GM12801 (cell line): ENCODE measurements around the gene IMP3.

Experiments used
- TF ChIP-seq, protein P1 (sequence below): IDR thresholded peaks from one replicate; pipeline ENCODE4 v1.5.1; 2011; ENCODE audit warnings: control low read depth; ENCODE audit not compliant: insufficient read length; ENCODE audit errors: extremely low read depth

The IMP3 gene

DNA sequence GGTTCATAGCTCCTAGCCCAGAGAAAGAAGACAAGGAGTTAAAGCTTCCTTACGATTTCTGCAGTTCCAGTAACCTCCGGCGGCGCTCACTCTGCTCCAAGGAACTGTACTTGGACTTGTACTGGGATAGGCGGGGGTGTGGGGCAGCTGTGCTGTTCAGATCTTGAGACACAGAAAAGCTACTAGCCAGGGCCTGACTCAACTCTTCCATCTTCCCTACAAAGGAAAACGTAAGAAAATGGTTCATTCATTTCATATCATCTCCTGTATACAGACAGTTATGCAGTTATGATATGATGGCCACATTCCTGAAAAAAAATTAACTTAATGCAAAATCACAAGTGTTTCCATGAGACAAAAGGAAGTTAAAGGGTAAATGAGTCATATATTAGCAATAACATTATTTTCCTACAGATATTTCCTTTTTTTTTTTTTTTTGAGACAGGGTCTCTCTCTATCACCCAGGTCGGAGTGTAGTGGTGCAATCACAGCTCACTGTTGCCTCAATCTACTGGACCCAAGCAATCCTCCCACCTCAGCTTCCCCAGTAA, 19.1 kb downstream of the IMP3 start:
- TF ChIP-seq, protein P1, sequence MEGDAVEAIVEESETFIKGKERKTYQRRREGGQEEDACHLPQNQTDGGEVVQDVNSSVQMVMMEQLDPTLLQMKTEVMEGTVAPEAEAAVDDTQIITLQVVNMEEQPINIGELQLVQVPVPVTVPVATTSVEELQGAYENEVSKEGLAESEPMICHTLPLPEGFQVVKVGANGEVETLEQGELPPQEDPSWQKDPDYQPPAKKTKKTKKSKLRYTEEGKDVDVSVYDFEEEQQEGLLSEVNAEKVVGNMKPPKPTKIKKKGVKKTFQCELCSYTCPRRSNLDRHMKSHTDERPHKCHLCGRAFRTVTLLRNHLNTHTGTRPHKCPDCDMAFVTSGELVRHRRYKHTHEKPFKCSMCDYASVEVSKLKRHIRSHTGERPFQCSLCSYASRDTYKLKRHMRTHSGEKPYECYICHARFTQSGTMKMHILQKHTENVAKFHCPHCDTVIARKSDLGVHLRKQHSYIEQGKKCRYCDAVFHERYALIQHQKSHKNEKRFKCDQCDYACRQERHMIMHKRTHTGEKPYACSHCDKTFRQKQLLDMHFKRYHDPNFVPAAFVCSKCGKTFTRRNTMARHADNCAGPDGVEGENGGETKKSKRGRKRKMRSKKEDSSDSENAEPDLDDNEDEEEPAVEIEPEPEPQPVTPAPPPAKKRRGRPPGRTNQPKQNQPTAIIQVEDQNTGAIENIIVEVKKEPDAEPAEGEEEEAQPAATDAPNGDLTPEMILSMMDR = no peak

DNA sequence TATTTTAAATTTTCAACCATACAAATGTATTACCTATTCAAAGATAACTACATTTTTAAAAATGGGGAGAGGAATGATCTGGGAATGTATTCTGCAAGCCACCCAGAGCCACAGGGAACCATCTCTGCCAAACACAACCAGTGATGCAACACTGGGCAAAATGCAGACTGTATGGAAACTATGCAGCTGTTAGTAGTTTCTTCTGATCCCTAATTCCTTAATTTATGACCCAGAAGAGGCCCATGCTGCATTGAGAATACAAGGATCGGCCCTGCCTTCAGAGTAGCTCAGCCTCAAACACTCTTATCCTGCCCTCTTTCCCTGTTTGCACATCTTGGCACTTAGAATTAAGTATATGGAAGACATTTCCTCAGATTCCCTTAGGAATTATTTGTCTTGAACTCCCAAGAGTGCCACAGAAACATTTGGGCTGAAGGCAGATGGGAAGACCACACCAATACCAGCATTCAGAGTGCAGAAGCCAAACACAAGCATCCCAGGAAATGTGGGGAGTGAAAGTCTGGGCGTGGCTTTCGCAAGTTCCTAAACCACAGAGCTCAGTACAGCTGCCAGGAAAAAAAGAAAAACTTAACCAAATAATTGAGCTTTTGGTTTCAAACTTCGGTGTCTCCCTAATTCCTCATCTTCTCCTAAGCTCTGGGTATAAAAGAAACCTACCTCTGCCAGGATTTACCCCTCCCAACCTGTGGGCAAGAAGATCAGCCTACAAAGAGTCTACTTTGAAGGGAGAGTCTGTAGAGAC, 19.8 kb downstream of the IMP3 start:
- TF ChIP-seq, protein P1 = no peak

DNA sequence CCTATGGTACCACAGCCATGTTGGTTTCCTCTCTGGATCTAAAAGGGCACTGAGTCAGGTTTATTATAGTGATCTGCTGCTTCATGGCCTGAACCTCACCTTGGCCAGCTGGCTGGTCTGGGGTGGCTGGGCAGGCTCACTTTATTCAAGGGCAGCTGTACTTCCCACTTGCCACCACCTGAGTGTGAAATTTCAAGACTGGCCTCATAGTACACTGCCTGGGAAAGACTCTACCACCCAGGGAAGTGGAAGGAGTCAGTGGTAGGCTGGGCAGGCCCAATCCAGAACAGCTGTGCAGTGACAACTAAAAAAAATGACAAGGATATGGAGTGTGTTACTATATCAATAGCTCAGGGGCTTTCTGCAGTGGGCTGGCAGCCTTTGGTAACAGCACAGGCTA, 23.3 kb downstream of the IMP3 start:
- TF ChIP-seq, protein P1 = no peak

DNA sequence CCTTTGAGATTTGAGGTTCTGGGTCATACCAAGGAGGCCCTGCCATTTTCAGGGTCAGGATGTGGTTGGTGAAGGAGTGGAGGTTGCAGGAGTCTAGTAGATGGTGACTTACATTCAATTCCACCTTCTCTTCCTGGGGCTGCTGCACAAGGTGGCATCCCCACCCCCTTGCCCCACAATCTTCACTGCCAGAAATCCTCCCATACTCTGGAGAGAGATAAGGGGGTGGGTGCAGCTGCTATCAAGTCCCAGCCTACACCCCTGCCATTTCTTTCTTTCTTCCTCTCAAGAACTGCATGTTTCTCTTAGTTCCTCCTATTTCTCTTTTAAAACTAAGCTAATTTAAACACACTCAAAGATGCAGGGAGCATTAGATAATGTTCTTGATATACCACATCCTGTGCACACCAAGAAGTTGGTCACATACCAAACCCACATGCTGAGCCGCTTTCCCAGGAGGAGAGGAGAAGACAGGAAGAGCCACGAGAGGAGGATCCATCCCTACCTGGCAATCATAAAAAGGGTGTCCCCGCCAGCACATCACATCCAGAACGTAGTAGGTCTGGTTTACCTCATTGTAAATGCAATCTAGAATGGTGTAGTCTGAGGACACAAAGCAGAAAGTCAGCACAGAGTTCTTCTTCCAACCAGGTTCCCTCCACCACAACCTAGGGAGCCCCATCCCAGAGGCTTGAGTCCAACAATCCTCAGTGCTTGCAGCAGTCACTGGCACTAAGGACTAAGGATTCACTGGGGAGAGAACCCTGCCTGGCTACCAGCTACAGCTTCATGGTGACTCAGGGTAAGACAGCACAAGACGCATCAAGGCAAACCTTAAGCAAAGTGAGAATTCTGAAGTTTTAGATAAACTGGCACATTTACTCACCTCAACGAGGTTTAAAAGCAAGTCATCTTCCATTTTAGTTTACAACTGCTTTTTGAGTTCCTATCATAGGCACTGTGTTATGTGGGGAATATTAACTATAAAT, 33.0 kb downstream of the IMP3 start:
- TF ChIP-seq, protein P1 = no peak

DNA sequence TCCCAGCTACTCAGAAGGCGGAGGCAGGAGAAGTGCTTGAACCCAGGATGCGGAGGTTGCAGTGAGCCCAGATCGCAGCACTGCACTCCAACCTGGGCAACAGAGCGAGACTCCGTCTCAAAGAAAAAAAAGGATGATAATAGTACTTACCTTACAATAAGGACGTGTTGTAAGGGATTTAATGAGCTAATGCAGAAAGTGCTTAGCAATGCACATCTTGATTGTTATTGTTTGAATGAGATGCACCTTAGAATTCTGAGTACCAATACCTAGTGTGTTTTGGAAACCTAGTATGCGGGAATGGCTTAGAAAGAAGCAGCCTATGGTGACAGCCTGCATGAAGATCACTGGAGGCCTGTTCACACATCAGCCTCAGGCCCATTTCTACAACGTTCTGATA, 34.0 kb downstream of the IMP3 start:
- TF ChIP-seq, protein P1 = no peak

DNA sequence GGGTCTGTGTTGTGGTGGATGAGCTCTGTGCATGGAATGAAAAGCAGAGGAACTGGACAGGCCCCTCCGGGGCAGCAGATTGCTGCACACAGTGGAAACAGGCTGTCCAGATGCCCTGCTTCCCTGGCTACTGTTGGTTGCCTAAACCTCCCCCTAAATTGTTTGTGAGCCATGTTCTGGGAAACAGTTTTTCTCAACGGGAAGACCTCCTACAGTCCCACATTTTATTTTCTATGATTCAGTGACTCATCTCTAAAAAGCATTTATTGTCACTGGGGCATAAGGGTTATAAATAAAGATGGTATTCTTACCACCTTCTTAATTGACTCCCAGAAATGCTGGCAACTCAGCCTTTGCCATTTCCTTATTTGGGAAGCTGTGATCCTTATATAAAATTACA, 40.6 kb downstream of the IMP3 start:
- TF ChIP-seq, protein P1 = no peak

DNA sequence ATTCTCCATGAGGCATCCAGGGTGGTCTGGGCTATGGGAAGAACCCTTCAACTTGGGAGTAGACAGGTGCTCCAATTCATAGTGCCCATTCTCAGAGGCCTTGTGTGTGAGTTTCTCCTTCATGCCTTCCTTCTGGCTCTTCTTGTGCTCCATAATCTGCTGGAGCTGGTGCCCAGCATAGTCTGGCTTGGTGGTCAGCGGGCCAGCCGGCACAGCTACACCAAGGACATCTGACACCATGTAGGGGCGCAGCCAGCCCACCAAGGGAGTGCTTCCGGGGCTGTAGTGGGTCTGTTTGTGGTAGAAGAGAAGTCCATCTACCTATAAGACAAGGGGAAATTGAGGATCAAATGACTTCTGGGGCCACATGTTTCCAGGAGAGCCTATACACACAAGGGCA, 41.7 kb downstream of the IMP3 start:
- TF ChIP-seq, protein P1 = no peak
